ENCODE results near the gene ZNF785. TPM values are rescaled to one million over a fixed set of nuclear protein-coding genes. Genes with fewer than 3 reads are reported as not detected.
"Not testable (repeated sequence)": the region's sequence is repeated elsewhere in the genome, so short reads cannot be mapped to it uniquely, and the experiment has no call there.

Gene ZNF785
- total RNA-seq, 1 experiment from 2014 or later, result 13.0 TPM

DNA sequence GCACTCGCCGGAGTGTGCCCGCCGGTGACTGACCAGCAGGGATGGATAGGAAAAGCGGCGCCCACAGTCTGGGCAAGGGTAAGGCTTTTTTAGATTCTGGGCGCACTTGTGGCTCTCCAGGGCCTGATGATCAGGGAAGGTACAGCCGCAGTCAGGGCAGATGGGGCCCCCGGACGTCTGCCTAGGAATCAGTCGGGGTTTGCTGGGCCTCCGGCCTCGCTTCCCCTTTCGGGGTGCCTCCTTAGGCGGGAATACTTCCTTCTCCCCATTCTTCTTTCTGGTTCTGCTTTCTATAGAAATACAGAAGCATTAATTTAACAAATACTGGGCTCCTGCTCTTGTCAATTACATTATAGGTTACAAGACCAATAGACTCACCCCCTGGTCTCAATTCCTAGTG lies 19.7 kb upstream of the ZNF785 start:
- no peak for DNase-seq (ENCODE audit: low read depth, low spot score)
- in situ Hi-C loops (cut with HindIII; ENCODE audit: low pct_unique_long_range_greater_than_20kb, low sequenced_read_pairs), result no loop called here

DNA sequence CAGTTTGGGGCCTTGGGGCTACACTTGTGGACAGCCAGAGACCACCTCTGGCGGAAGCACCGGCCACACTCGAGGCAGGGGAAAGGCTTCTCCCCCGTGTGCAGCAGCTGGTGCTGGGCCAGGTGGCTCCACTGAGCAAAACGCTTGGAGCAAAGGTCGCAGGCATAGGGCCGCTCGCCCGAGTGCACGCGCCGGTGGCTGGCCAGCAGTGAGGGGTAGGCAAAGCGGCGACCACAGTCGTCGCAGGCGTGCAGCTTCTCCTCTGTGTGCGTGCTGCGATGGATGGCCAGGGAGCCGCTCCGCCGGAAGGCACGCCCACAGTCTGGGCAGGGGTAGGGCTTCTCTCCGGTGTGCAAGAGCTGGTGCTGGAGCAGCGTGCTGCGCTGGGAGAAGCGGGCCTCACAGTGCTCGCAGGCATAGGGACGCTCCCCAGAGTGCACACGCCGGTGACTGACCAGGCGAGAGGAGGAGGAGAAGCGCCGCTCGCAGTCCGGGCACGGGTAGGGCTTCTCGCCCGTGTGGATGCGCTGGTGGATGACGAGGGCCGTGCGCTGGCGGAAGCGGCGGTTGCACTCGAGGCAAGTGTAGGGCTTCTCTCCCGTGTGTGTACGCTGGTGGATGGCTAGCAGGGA lies 18.9 kb upstream of the ZNF785 start:
- no peak for DNase-seq (ENCODE audit: low read depth, low spot score)
- in situ Hi-C loops (cut with HindIII; ENCODE audit: low pct_unique_long_range_greater_than_20kb, low sequenced_read_pairs), result no loop called here

DNA sequence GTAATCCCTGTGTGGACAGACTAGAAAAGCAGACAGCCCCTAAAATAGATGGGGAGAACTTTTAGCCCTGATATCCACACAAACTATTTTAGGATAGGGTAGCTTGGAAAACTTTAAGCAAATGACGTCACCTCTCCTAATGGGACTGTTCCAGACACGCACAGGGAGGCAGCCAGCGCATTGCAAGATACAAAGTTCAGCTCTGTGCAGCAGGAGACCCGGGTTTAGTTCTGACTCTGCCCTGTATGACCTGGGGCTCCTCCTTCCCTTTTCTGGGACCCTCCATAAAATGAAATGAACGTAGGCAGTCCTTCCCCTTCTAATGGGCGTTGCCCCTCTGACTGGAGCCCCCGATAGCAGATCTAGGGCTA lies 18.4 kb upstream of the ZNF785 start:
- no peak for DNase-seq (ENCODE audit: low read depth, low spot score)
- in situ Hi-C loops (cut with HindIII; ENCODE audit: low pct_unique_long_range_greater_than_20kb, low sequenced_read_pairs), result no loop called here

GRCh38 chr16:30602616-30603277 lies 17.2 kb upstream of the ZNF785 start:
- DNase-seq (ENCODE audit: low read depth, low spot score), result no peak
- in situ Hi-C loops (cut with HindIII; ENCODE audit: low pct_unique_long_range_greater_than_20kb, low sequenced_read_pairs), result no loop called here

GRCh38 chr16:30601966-30602365 lies 16.5 kb upstream of the ZNF785 start:
- DNase-seq (ENCODE audit: low read depth, low spot score), result no peak
- in situ Hi-C loops (cut with HindIII; ENCODE audit: low pct_unique_long_range_greater_than_20kb, low sequenced_read_pairs), result no loop called here

- in situ Hi-C loops (cut with HindIII; ENCODE audit: low pct_unique_long_range_greater_than_20kb, low sequenced_read_pairs), result no loop called here
Observed at GRCh38 chr16:30600929-30601328, 15.4 kb upstream of the ZNF785 start.

GRCh38 chr16:30600215-30600614 lies 14.7 kb upstream of the ZNF785 start:
- in situ Hi-C loops (cut with HindIII; ENCODE audit: low pct_unique_long_range_greater_than_20kb, low sequenced_read_pairs), result no loop called here
- DNase-seq (ENCODE audit: low read depth, low spot score), result no peak

More at GRCh38 chr16:30600929-30601328, 15.4 kb upstream of the ZNF785 start:
- DNase-seq (ENCODE audit: low read depth, low spot score), result no peak

DNA sequence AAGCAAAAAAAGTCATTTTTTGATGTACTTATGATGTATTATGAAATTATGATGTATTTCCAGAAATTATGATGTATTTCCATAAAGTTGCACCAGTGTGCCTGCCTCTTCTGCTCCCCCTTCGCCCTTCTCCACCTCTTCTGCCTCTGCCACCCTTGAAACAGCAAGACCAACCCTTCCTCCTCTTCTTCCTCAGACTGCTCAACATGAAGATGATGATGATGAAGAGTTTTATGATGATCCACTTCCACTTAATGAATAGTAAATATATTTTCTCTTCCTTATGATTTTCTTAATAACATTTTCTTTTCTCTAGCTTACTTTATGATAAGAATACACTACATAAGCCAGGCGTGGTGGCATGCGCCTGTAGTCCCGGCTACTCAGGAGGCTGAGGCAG lies 7.4 kb upstream of the ZNF785 start:
- DNase-seq (ENCODE audit: low read depth, low spot score), result no peak

DNA sequence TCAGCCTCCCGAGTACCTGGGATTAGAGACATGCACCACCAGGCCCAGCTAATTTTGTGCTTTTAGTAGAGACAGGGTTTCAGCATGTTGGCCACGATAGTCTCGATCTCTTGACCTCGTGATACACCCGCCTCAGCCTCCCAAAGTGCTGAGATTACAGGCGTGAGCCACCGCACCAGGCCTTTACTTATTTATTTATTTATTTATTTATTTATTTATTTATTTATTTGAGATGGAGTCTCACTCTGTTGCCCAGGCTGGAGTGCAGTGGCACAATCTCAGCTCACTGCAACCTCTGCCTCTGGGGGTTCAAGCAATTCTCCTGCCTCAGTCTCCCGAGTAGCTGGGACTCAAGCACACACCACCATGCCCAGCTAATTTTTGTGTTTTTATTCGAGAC lies 5.4 kb upstream of the ZNF785 start:
- DNase-seq (ENCODE audit: low read depth, low spot score); in situ Hi-C loops (cut with HindIII; ENCODE audit: low pct_unique_long_range_greater_than_20kb, low sequenced_read_pairs): not testable (repeated sequence)

More for the DNA sequence above, 7.4 kb upstream of the ZNF785 start:
- in situ Hi-C loops (cut with HindIII; ENCODE audit: low pct_unique_long_range_greater_than_20kb, low sequenced_read_pairs), result no loop called here

DNA sequence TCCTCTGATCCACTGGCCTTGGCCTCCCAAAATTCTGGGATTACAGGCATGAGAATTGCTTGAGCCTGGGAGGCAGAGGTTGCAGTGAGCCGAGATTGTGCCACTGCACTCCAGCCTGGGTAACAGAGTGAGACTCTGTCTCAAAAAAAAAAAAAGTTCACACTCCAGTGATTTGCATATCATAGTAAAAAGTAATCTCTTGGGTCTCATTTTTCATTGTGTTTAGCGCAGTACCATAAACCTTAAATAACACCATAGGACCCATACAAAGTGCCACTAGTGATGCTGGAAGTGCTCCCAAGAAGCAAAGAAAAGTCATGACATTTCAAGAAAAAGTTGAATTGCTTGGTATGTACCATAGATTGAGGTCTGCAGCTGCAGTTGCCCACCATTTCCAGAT lies 4.1 kb upstream of the ZNF785 start:
- DNase-seq (ENCODE audit: low read depth, low spot score); in situ Hi-C loops (cut with HindIII; ENCODE audit: low pct_unique_long_range_greater_than_20kb, low sequenced_read_pairs): not testable (repeated sequence)

DNA sequence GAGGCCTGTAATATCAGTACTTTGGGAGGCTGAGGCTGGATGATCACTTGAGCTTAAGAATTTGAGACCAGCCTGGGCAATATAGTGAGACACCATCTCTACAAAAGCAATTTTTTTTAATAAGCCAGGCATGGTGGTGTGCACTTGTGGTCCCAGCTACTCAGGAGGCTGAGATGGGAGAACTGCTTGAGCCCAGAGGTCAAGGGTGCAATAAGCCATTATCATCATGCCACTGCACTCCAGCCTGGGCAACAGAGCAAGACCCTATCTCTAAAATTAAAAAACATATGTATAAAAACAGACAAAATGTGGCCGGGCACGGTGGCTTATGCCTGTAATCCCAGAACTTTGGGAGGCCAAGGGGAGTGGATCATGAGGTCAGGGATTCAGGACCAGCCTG lies 3.2 kb upstream of the ZNF785 start:
- in situ Hi-C loops (cut with HindIII; ENCODE audit: low pct_unique_long_range_greater_than_20kb, low sequenced_read_pairs), result no loop called here
- no peak for DNase-seq (ENCODE audit: low read depth, low spot score)

DNA sequence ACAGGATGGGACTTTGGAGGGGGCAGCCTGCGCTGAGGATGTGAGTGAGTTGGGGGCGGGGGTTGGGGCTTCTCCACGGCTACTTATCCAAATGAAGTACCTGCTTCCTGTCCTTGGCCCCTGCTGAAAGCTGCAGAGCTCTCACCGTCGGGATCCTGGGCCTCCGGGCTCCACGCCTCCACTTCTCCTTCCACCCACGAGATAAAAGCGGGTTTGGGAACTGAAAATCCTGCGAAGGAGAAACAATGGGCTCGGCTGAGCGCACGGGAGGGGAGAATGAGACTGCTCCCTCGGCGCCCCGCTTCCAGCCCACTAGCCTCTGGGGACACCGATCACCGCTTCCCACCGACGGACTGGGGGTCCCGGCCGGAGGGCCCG lies 486 bp downstream of the ZNF785 start:
- no peak for DNase-seq (ENCODE audit: low read depth, low spot score)
- in situ Hi-C loops (cut with HindIII; ENCODE audit: low pct_unique_long_range_greater_than_20kb, low sequenced_read_pairs), result no loop called here

GRCh38 chr16:30582611-30583340 lies 2.7 kb downstream of the ZNF785 start:
- in situ Hi-C loops (cut with HindIII; ENCODE audit: low pct_unique_long_range_greater_than_20kb, low sequenced_read_pairs), result no loop called here
- DNase-seq (ENCODE audit: low read depth, low spot score), result no peak

GRCh38 chr16:30581457-30581856 lies 4.0 kb downstream of the ZNF785 start:
- in situ Hi-C loops (cut with HindIII; ENCODE audit: low pct_unique_long_range_greater_than_20kb, low sequenced_read_pairs), result no loop called here
- DNase-seq (ENCODE audit: low read depth, low spot score), result no peak

DNA sequence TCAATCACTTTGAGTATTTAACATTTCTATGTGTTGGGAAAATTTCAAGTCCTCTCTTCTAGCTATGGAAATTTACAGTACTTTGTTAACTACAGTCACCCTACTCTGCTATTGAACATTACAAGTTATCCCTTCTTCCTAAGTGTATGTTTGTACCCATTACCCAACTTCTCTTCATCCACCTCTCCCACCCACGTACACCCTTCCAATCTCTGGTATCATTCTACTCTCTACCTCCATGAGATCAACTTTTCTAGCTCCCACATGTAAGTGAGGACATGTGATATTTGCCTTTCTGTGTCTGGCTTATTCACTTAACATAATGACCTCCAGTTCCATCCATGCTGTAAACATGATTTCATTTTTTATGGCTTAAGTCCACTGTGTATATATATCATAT lies 10.8 kb downstream of the ZNF785 start:
- DNase-seq (ENCODE audit: low read depth, low spot score), result no peak
- in situ Hi-C loops (cut with HindIII; ENCODE audit: low pct_unique_long_range_greater_than_20kb, low sequenced_read_pairs), result no loop called here

GRCh38 chr16:30571445-30572322 lies 13.8 kb downstream of the ZNF785 start, which contains the start of gene ZNF688:
ZNF688 (minus strand) TSS chr16:30571714; CDS start chr16:30571629, 85 bp downstream.
- DNase-seq (ENCODE audit: low read depth, low spot score), result peak; percentile 96
- in situ Hi-C loops (cut with HindIII; ENCODE audit: low pct_unique_long_range_greater_than_20kb, low sequenced_read_pairs), result no loop called here

DNA sequence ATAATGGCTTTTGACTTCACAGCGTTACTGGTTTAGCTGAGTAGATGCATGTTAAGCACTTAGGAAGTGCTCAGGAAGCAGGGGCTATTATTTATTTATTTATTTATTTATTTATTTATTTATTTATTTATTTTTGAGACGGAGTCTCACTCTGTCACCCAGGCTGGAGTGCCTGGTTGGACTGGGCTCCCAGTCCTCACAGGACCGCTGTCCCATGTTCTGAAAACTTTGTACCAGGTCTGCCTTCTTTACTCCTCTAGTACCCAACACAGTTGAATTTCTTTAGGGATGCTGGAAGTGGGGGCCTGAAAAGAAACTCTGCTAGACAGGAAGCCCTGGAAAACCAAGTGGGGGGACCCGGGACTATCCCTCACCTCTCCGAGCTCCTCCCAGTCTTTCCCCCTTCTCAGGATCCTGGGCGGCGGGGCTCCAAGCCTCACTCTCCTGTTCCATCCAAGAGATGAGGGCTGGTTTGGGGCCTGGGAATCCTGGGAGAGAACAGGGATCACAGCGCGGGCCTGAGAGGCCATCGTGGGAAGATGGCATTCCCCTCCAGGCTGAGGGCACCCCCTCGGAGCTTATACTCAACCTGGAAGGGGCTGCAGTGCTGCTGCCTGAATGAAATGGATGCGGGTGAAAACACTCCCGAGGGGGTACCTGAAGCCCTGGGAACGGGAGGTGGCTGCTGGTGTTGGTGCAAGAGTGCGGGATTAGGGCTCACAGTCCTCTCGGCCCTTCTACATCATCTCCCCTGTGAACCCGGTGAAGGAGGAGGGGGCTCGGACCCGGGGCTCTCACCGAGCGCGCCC lies 14.7 kb downstream of the ZNF785 start:
- in situ Hi-C loops (cut with HindIII; ENCODE audit: low pct_unique_long_range_greater_than_20kb, low sequenced_read_pairs), result no loop called here
- peak; percentile 10 for DNase-seq (ENCODE audit: low read depth, low spot score)

Measured in SK-MEL-5 (cell line).